GM18520 (cell line): ENCODE results near the gene CMSS1.
A peak's percentile ranks its signal among the peaks of the same experiment; 100 is the strongest.

Experiments
- ATAC-seq: cut with Tn5 transposase; IDR thresholded peaks from one replicate; pipeline ENCODE4 v1.9.1; 2021; ENCODE audit not compliant: unreplicated experiment

The CMSS1 gene

GRCh38 chr3:99817437-99818240 is at the start of gene CMSS1:
CMSS1 (plus strand) TSS chr3:99817862.
- peak; percentile 97 for ATAC-seq

GRCh38 chr3:99768126-99768525 is 49.5 kb upstream of the CMSS1 start:
- no peak for ATAC-seq

GRCh38 chr3:99768808-99769501 is 48.7 kb upstream of the CMSS1 start:
- no peak for ATAC-seq

GRCh38 chr3:99772171-99772570 is 45.5 kb upstream of the CMSS1 start:
- ATAC-seq, result no peak

GRCh38 chr3:99772671-99773070 is 45.0 kb upstream of the CMSS1 start:
- ATAC-seq, result no peak

- peak; percentile 97 for ATAC-seq
These were observed 43.2 kb upstream of the CMSS1 start for GRCh38 chr3:99774467-99774866.

- ATAC-seq, result no peak
These were observed 41.0 kb upstream of the CMSS1 start for GRCh38 chr3:99776516-99777209.

- no peak for ATAC-seq
These were observed 40.5 kb upstream of the CMSS1 start for GRCh38 chr3:99777210-99777549.

GRCh38 chr3:99777708-99778107 is 40.0 kb upstream of the CMSS1 start:
- no peak for ATAC-seq

GRCh38 chr3:99780749-99781148 is 36.9 kb upstream of the CMSS1 start:
- ATAC-seq, result no peak

GRCh38 chr3:99781761-99782160 is 35.9 kb upstream of the CMSS1 start:
- ATAC-seq, result no peak

GRCh38 chr3:99783011-99783573 is 34.6 kb upstream of the CMSS1 start:
- ATAC-seq, result no peak

GRCh38 chr3:99789011-99789721 is 28.5 kb upstream of the CMSS1 start:
- no peak for ATAC-seq

- no peak for ATAC-seq
These were observed 23.2 kb upstream of the CMSS1 start for GRCh38 chr3:99794485-99794884.

- ATAC-seq, result no peak
These were observed 22.1 kb upstream of the CMSS1 start for GRCh38 chr3:99795573-99795972.

GRCh38 chr3:99799422-99799821 is 18.2 kb upstream of the CMSS1 start:
- ATAC-seq, result no peak

- no peak for ATAC-seq
These were observed 14.4 kb upstream of the CMSS1 start for GRCh38 chr3:99803297-99803696.

GRCh38 chr3:99805160-99805559 is 12.5 kb upstream of the CMSS1 start:
- ATAC-seq, result no peak

- ATAC-seq, result no peak
These were observed 9.4 kb upstream of the CMSS1 start for GRCh38 chr3:99808163-99808794.

GRCh38 chr3:99809565-99809964 is 8.1 kb upstream of the CMSS1 start:
- ATAC-seq, result no peak

- no peak for ATAC-seq
These were observed 7.3 kb upstream of the CMSS1 start for GRCh38 chr3:99810403-99810802.
